Muscle layer of duodenum (tissue), 2 donors: Measurements from ENCODE around the gene CASP10.
"Not testable (repeated sequence)": the region's sequence is repeated elsewhere in the genome, so short reads cannot be mapped to it uniquely, and the experiment has no call there.

ENCODE experiments used
- H3K27ac ChIP-seq: one replicate; pipeline ENCODE4 v1.7.0; 2013; ENCODE audit warnings: mild to moderate bottlenecking, low read length
- H3K27me3 ChIP-seq: one replicate; pipeline ENCODE4 v1.7.0; 2013; ENCODE audit warnings: low read depth, mild to moderate bottlenecking, control low read depth, low read length
- H3K36me3 ChIP-seq, 2 donors: one replicate each; pipeline ENCODE4 v1.7.0; 2013; ENCODE audit warnings: low read length in 2 of 2, control low read depth in 1 of 2, mild to moderate bottlenecking in 1 of 2; ENCODE audit not compliant: insufficient read depth in 2 of 2, control insufficient read depth in 1 of 2
- H3K4me1 ChIP-seq, 2 donors: one replicate each; pipeline ENCODE4 v1.7.0; 2013; ENCODE audit warnings: low read length in 2 of 2, mild to moderate bottlenecking in 2 of 2, control low read depth in 1 of 2, moderate library complexity in 1 of 2; ENCODE audit not compliant: insufficient read depth in 2 of 2, control insufficient read depth in 1 of 2
- H3K4me3 ChIP-seq, 2 donors: one replicate each; pipeline ENCODE4 v1.7.0; 2013; ENCODE audit warnings: low read length in 2 of 2, low read depth in 1 of 2, mild to moderate bottlenecking in 1 of 2
- H3K9me3 ChIP-seq, 2 donors: one replicate each; pipeline ENCODE4 v1.7.0; 2013; ENCODE audit warnings: low read length in 2 of 2, control low read depth in 1 of 2, mild to moderate bottlenecking in 1 of 2; ENCODE audit not compliant: control insufficient read depth in 1 of 2
- donor health status: healthy.

Gene CASP10

DNA sequence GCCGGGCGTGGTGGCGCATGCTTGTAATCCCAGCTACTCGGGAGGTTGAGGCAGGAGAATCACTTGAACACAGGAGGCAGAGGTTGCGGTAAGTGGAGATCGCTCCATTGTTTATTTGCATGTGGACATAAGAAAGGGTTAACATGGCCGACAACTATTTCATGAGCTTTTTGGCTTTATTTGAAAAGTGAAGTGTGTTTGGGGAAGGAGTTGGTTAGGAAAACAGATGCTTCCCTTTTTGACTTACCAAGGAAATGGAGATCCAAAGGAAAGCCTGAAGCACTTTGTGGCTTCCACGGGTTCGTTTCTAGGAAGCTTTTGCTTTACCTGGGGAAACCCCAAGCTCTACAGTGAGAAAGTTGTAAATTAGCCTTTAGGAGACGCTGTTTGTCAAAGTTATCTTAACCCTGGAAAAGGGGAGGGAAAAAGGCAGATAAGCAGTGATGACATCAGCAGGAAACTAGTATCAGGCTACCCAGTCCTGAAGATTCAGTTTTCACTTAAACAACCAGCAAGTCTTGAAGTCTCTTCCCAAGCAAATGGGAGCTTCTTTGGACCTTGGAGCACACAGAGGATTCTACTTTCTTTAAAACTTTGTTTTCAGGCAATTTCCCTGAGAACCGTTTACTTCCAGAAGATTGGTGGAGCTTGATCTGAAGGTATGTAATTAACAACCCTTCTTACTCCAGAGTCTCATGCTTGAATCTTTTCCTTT lies at the start of gene CASP10:
Gene CASP10 (plus strand): TSS at position 492 of the 715 bp plus-strand sequence. CDS start 2,637 bp downstream, outside the sequence.
- Histone ChIP-seq H3K27ac (peak within 1 kb of the TSS; percentile 90), H3K9me3 (no peaks in the 10 kb centered on the region), H3K4me1 (peaks cover 0 to 9% of the 10 kb centered on the region in 2 donors), H3K4me3 (peak within 1 kb of the TSS; percentile 54 to 81), H3K27me3 (no peaks in the 10 kb centered on the region), H3K36me3 (peaks cover 0 to 3% of the 10 kb centered on the region in 2 donors)

DNA sequence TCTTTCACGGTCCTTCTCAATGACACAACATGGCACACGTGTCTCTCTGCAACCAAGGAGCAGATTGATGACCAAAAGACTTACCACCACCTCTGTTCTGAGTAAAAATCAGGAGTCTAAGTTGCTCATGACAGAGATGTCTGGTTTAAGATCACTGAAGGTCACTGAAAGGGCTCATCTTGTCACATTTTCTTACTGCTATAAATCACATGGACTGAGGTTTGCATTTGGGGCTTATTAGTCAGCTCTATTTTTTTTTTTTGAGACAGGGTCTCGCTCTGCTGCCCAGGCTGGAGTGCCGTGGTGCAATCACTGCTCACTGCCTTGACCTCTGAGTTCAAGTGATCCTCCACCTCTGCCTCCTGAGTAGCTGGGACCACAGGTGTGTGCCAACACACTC lies 47.6 kb upstream of the CASP10 start:
- H3K27me3 ChIP-seq: no peaks in the 10 kb centered on the region
- H3K27ac ChIP-seq: no peak overlapping the region
- H3K9me3 ChIP-seq: no peaks in the 10 kb centered on the region
- H3K4me3 ChIP-seq: no peak overlapping the region
- H3K36me3 ChIP-seq: peaks cover 45 to 48% of the 10 kb centered on the region in 2 donors
- H3K4me1 ChIP-seq: peaks cover 0 to 11% of the 10 kb centered on the region in 2 donors

DNA sequence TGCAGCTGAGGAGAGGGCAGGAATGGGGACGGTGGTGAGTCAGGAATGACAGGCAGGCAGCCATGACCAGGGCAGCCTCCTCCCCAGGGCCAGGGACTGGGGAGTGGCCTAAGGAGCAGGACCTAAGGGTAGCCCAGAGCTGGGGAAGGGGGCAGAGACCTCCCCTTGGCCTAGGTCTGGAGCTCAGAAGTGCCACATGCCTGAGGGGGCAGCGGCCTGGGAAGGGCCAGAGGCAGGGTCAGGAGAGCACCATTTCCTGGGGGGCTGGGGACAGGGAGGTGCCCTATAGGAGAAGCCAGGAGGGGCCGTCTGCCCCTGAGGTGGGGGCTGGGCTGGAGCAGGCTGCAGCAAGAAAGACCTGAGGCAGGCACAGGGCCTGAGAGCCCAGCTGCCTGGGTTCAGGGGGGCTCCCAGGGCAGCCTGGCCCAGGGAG lies 46.0 kb upstream of the CASP10 start:
- no peak overlapping the region for H3K4me3 ChIP-seq
- H3K36me3 ChIP-seq: peaks cover 47 to 57% of the 10 kb centered on the region in 2 donors
- no peaks in the 10 kb centered on the region for H3K27me3 ChIP-seq
- H3K27ac ChIP-seq: no peak overlapping the region
- H3K4me1 ChIP-seq: peaks cover 0 to 8% of the 10 kb centered on the region in 2 donors
- no peaks in the 10 kb centered on the region for H3K9me3 ChIP-seq

DNA sequence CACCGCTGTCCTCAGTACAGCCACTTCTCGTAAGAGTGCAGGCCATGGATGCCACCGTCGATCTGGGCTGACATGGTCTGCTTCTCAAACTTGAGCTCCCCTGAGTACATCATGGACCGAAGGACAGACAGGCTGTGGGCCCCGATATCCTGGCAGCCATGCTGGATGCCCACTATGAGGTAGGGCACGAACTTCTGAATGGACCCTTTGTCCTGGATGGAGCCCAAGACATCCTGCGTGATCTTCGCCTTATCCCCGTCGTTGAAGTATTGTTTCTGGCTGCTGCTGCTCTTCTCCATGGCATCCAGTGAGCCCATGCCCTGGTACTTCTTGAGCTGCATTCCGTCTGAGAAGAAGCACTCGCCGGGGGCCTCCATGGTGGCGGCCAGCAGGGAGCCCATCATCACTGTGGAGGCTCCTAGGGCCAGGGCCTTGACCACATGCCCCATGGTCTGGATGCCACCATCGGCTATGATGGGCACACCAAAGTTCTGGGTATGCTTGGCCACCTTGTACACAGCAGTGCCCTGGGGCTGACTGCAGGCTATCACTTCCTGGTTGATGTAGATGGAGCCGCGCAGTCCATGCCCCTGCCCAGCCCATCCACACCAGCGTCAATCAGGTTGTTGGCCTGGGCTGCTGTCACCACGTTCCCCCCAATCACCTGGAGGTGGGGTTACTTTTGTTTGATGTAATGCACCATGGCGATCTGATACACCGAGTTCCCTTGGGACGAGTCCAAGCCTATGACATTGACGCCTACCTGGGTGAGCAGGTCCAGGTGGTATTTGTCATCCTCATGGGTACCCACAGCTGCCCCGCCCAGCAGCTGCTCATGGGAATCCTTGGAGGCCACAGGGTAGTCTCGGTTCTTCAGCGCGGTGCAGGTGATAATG lies 45.2 kb upstream of the CASP10 start:
- no peaks in the 10 kb centered on the region for H3K27me3 ChIP-seq
- H3K9me3 ChIP-seq: no peaks in the 10 kb centered on the region
- no peak overlapping the region for H3K4me3 ChIP-seq
- peaks cover 0 to 6% of the 10 kb centered on the region in 2 donors for H3K4me1 ChIP-seq
- peaks cover 48 to 58% of the 10 kb centered on the region in 2 donors for H3K36me3 ChIP-seq
- H3K27ac ChIP-seq: no peak overlapping the region

DNA sequence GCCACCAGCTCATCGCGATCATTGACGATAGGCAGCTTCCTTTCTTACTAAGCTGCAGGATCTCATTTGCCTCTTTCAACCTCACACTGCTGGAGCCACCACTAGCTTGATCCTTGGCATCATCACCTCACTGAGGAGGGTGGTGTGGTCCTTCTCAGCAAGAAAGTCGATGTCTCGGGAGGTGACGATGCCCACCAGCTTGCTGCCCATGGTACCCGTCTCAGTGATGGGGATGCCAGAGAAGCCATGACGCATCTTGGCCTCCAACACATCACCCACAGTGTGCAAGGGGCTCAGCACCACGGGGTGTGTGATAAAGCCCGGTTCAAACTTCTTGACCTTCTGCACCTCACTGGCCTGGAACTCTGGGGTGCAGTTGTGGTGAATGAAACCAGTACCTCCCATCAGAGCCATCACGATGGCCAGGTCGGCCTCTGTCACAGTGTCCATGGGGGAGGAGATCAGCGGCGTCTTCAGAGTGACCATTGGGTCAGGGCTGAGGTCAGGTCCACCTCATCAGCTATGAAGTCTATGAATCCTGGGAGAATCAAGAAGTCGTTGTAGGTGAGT lies 44.5 kb upstream of the CASP10 start:
- Histone ChIP-seq H3K4me1 (peaks cover 0 to 6% of the 10 kb centered on the region in 2 donors), H3K4me3 (no peak overlapping the region), H3K27me3 (no peaks in the 10 kb centered on the region), H3K36me3 (peaks cover 50 to 64% of the 10 kb centered on the region in 2 donors), H3K27ac (no peak overlapping the region), H3K9me3 (no peaks in the 10 kb centered on the region)

- peaks cover 53 to 70% of the 10 kb centered on the region in 2 donors for H3K36me3 ChIP-seq
These were observed 43.8 kb upstream of the CASP10 start for GRCh38 chr2:201138986-201139781.

DNA sequence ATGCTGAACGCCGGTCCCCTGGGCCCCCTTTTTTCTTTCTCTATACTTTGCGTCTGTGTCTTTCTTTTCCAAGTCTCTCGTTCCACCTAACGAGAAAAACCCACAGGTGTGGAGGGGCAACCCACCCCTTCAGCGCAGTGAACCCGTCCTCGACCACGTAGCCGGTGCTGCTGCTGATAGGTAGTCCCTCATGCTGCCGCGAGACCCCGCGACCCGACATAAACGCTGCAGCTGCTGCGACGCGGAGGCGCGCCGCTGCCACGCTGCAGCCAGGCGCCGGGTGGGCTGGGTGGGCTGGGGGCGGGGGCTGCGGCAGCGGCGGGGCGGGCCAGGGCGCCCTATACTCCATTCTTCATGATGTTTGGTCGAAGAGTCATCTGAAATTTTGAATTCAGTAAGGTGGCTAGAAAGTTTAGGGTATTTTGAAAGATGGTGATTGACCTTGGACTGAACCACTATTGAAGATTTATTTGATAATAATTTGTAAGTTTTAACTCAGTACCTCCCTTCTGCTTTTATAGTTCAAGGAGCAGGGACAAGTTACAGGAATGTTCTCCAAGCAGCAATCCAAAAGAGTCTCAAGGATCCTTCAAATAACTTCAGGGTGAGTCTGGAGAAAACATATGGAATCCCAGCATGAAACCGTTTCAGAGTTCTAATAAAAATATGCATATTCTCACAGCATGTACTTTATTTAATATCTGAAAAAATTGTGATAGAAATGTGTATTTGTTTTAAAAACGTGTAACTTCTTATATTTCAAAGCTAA lies 42.9 kb upstream of the CASP10 start:
- Histone ChIP-seq H3K27me3 (no peaks in the 10 kb centered on the region), H3K36me3 (peaks cover 60 to 72% of the 10 kb centered on the region in 2 donors), H3K27ac (no peak overlapping the region), H3K4me3 (no peak overlapping the region), H3K4me1 (peaks cover 0 to 6% of the 10 kb centered on the region in 2 donors), H3K9me3 (no peaks in the 10 kb centered on the region)

More at GRCh38 chr2:201138986-201139781, 43.8 kb upstream of the CASP10 start:
- H3K4me1 ChIP-seq, H3K27me3 ChIP-seq, H3K4me3 ChIP-seq, H3K9me3 ChIP-seq, H3K27ac ChIP-seq: not testable (repeated sequence)

GRCh38 chr2:201144101-201145051 lies 38.6 kb upstream of the CASP10 start:
- peaks cover 5% of the 10 kb centered on the region in 2 donors for H3K4me1 ChIP-seq

DNA sequence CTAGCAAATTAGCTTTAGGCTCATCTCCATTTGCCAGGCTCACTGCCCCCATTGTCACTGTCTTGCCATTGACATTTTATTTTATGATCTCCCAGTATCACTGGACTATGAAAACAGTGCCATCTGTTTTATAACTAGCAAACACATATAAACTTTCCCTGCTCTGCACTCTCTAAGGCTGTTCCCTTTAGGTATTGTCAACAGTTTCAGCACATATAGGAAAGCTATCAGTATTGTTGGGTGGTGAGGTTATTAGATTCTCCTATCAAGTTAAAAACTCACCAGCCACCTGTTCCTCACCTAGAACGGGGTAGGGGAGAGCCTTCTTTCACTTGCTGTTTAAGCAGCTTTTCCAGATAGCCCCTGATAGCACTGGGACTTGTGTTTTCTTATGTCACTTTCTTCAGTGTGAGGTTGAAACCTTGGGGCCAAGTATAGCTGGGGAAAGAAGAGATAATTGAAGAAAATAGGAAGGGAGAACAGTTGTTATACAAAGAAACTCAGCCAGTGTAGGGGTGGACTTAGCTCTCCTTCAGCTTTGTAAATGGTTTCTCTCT lies 34.4 kb upstream of the CASP10 start:
- Histone ChIP-seq H3K27me3 (no peaks in the 10 kb centered on the region), H3K9me3 (no peaks in the 10 kb centered on the region), H3K36me3 (peaks cover 37 to 47% of the 10 kb centered on the region in 2 donors), H3K27ac (peak overlapping the region; percentile 96), H3K4me1 (peaks cover 20 to 21% of the 10 kb centered on the region in 2 donors), H3K4me3 (peak overlapping the region in 1 of 2 donors; percentile 21)

More at GRCh38 chr2:201144101-201145051, 38.6 kb upstream of the CASP10 start:
- H3K27me3 ChIP-seq: no peaks in the 10 kb centered on the region
- peaks cover 37 to 38% of the 10 kb centered on the region in 2 donors for H3K36me3 ChIP-seq
- H3K9me3 ChIP-seq: no peaks in the 10 kb centered on the region
- no peak overlapping the region for H3K4me3 ChIP-seq
- H3K27ac ChIP-seq: peak overlapping the region; percentile 35
